Measurements from ENCODE around the gene TRERF1. TPM values are rescaled to one million over a fixed set of nuclear protein-coding genes. Genes with fewer than 3 reads are reported as not detected.

TRERF1 gene
- total RNA-seq, 4 donors from 2014 or later, result 2.5 to 8.0 (median 3.4) TPM

DNA sequence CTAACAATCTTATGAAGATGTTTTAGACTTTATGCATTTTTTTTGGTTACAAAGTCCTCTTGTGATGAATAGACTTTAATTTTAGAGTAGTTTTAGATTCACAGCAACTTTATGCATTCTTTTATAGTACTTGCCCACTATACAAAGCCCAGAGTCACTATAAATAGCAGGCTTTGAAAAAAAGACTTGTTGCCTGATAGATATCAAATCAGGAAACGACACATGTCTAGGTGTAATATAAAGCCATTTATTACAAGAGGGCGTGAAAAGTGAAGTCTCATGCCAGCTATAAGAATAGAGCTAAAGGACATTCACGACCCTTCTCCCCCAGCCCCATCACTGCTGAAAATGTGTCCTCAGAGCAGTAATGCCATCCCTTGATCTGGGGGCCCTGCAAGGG lies 156.0 kb downstream of the TRERF1 start:
- in situ Hi-C loops (cut with MboI; ENCODE audit: low pct_ligation_motif_present in 1 of 4, low pct_unique_long_range_greater_than_20kb in 1 of 4, low sequenced_read_pairs in 3 of 4), result no loop called here
- no peak overlapping the region for H3K27ac ChIP-seq
- peaks cover 0 to 16% (median 4%) of the 10 kb centered on the region in 4 donors for H3K4me1 ChIP-seq

DNA sequence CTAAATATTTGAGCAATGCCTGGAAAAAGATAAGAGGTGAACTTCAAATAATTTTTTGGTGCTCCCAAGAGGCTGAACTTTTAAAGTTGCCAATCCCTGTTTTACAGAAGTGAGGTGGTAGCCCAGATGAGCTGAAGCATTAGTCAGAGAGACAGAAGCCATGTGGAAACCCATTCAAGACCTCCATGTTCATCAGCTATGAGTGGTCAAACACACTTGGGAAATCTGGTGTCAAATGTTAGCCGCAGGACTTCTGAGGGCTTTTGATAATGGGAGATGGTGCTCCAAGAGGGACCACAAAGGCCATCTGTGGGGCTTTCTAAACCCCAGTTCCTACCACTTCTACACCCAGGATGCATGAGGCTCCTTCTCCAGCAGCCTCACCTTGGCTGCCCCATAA lies 156.5 kb downstream of the TRERF1 start:
- Histone ChIP-seq H3K36me3 (no peaks in the 10 kb centered on the region), H3K4me1 (peaks cover 0 to 16% (median 4%) of the 10 kb centered on the region in 4 donors), H3K27ac (no peak overlapping the region), H3K27me3 (no peaks in the 10 kb centered on the region), H3K4me3 (no peak overlapping the region), H3K9me3 (no peaks in the 10 kb centered on the region)
- intact Hi-C loops (cut with DNase I; ENCODE audit: low total_unique reads), result no loop called here
- TF ChIP-seq, protein P1, sequence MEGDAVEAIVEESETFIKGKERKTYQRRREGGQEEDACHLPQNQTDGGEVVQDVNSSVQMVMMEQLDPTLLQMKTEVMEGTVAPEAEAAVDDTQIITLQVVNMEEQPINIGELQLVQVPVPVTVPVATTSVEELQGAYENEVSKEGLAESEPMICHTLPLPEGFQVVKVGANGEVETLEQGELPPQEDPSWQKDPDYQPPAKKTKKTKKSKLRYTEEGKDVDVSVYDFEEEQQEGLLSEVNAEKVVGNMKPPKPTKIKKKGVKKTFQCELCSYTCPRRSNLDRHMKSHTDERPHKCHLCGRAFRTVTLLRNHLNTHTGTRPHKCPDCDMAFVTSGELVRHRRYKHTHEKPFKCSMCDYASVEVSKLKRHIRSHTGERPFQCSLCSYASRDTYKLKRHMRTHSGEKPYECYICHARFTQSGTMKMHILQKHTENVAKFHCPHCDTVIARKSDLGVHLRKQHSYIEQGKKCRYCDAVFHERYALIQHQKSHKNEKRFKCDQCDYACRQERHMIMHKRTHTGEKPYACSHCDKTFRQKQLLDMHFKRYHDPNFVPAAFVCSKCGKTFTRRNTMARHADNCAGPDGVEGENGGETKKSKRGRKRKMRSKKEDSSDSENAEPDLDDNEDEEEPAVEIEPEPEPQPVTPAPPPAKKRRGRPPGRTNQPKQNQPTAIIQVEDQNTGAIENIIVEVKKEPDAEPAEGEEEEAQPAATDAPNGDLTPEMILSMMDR (IDR thresholded peaks at IDR 0.05), result no peak
- TF ChIP-seq POLR2AphosphoS5 (IDR thresholded peaks at IDR 0.05) (no peak), EP300 (IDR thresholded peaks at IDR 0.05; ENCODE audit: low read depth) (no peak), POLR2A (IDR thresholded peaks at IDR 0.05) (no peak)
- DNase-seq, result no peak
- 90% methylated on average over 1 of the region's 1 CpG; no CpG with 5 or more reads in 1 of the 2 donors for WGBS, 2 donors (ENCODE audit: low coverage in 1 of 2)
- in situ Hi-C loops (cut with MboI; ENCODE audit: low pct_ligation_motif_present in 1 of 4, low pct_unique_long_range_greater_than_20kb in 1 of 4, low sequenced_read_pairs in 3 of 4), result no loop called here

More for the DNA sequence above, 156.0 kb downstream of the TRERF1 start:
- no peak for DNase-seq
- no peaks in the 10 kb centered on the region for H3K9me3 ChIP-seq
- WGBS, 2 donors (ENCODE audit: low coverage in 1 of 2), result 60% methylated on average over 3 of the region's 3 CpGs
- TF ChIP-seq, protein P1 (IDR thresholded peaks at IDR 0.05), result no peak
- TF ChIP-seq EP300 (IDR thresholded peaks at IDR 0.05; ENCODE audit: low read depth) (no peak), POLR2A (IDR thresholded peaks at IDR 0.05) (no peak), POLR2AphosphoS5 (IDR thresholded peaks at IDR 0.05) (no peak)
- H3K36me3 ChIP-seq, result no peaks in the 10 kb centered on the region
- intact Hi-C loops (cut with DNase I; ENCODE audit: low total_unique reads), result no loop called here
- no peak overlapping the region for H3K4me3 ChIP-seq
- no peaks in the 10 kb centered on the region for H3K27me3 ChIP-seq

DNA sequence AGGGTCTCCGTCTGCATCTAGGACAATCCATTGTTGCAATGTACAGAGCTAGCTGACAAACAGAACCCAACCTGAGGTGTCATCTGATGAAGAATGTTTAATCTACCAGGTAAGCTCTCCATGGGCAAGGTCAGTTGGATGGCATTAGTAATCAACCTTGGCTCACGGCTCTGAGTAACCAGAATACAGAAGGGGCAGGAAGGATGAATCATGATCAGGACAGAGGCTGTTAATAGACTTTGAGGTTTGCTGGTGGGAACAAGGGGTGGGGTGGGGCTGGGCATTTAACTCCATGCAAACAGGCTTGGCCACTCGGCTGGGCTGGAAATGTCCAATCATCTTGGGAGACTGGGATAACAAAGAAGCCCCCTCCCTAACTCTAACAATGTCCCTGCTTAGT lies 157.0 kb downstream of the TRERF1 start:
- Histone ChIP-seq H3K27ac (no peak overlapping the region), H3K4me1 (peaks cover 0 to 16% (median 4%) of the 10 kb centered on the region in 4 donors), H3K4me3 (no peak overlapping the region), H3K27me3 (no peaks in the 10 kb centered on the region), H3K9me3 (no peaks in the 10 kb centered on the region), H3K36me3 (no peaks in the 10 kb centered on the region)
- no peak for DNase-seq
- 78% methylated on average over 3 of the region's 3 CpGs; no CpG with 5 or more reads in 1 of the 2 donors for WGBS, 2 donors (ENCODE audit: low coverage in 1 of 2)
- TF ChIP-seq POLR2AphosphoS5 (IDR thresholded peaks at IDR 0.05), result no peak
- TF ChIP-seq POLR2A (IDR thresholded peaks at IDR 0.05), result no peak
- TF ChIP-seq EP300 (IDR thresholded peaks at IDR 0.05; ENCODE audit: low read depth), result no peak
- TF ChIP-seq, protein P1 (IDR thresholded peaks at IDR 0.05), result no peak
- intact Hi-C loops (cut with DNase I; ENCODE audit: low total_unique reads) (no loop called here), in situ Hi-C loops (cut with MboI; ENCODE audit: low pct_ligation_motif_present in 1 of 4, low pct_unique_long_range_greater_than_20kb in 1 of 4, low sequenced_read_pairs in 3 of 4) (no loop called here)

DNA sequence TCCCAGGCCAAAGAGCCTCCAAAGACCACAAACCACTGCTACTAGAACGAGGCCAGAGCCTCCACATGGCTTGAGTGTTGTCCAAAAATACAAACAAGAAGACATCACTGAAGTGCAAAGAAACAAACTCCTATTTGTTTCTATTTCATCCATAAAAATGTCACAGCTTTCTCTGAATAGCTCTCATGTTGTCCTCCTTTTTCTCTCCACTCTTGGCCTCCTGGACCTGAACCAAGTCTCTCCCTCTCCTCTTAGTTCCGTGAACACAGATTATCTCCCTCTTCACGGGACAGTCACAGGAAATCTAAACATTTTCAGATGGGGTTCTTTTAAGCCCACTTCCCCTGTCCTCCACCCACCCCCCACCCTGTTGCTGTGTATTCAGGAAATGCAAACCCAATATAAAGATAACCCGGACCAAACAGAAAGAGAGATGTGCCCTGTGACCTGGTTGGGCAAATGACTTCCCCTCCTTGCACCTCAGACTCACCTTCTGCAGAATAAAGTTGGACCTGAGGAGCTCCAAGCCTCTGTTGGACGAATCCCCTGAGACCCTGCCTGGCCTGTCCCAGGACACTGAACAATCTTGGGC lies 158.2 kb downstream of the TRERF1 start:
- intact Hi-C loops (cut with DNase I; ENCODE audit: low total_unique reads), result no loop called here
- H3K4me3 ChIP-seq, result no peak overlapping the region
- H3K9me3 ChIP-seq, result no peaks in the 10 kb centered on the region
- TF ChIP-seq POLR2A (IDR thresholded peaks at IDR 0.05), result no peak
- TF ChIP-seq, protein P1 (IDR thresholded peaks at IDR 0.05), result no peak
- no peak for TF ChIP-seq EP300 (IDR thresholded peaks at IDR 0.05; ENCODE audit: low read depth)
- no peak for TF ChIP-seq POLR2AphosphoS5 (IDR thresholded peaks at IDR 0.05)
- in situ Hi-C loops (cut with MboI; ENCODE audit: low pct_ligation_motif_present in 1 of 4, low pct_unique_long_range_greater_than_20kb in 1 of 4, low sequenced_read_pairs in 3 of 4), result no loop called here
- no peak for DNase-seq
- 58 to 68% methylated on average over 4 to 5 of the region's 5 CpGs for WGBS, 2 donors (ENCODE audit: low coverage in 1 of 2)
- peak overlapping the region in 2 of 4 donors; percentile 27 to 44 for H3K27ac ChIP-seq
- peaks cover 0 to 16% (median 4%) of the 10 kb centered on the region in 4 donors for H3K4me1 ChIP-seq
- H3K36me3 ChIP-seq, result no peaks in the 10 kb centered on the region
- no peaks in the 10 kb centered on the region for H3K27me3 ChIP-seq

All from transverse colon (tissue), 4 donors.